Esophagus (tissue), 2 donors: Measurements from ENCODE around the gene SERPINE1. TPM values are rescaled to one million over a fixed set of nuclear protein-coding genes. Genes with fewer than 3 reads are reported as not detected.
"Not testable (repeated sequence)": the region's sequence is repeated elsewhere in the genome, so short reads cannot be mapped to it uniquely, and the experiment has no call there.

Experiments used
- H3K27ac ChIP-seq, 2 donors: one replicate each; pipeline ENCODE4 v1.5.1; 2013; ENCODE audit warnings: low read depth in 2 of 2, mild to moderate bottlenecking in 2 of 2, inconsistent platforms in 1 of 2, low read length in 1 of 2, moderate library complexity in 1 of 2
- H3K27me3 ChIP-seq, 2 donors: one replicate each; pipeline ENCODE4 v1.6.1; 2013; ENCODE audit warnings: low read length in 2 of 2, control low read depth in 1 of 2, mild to moderate bottlenecking in 1 of 2; ENCODE audit not compliant: insufficient read depth in 2 of 2, control insufficient read depth in 1 of 2
- H3K36me3 ChIP-seq, 2 donors: one replicate each; pipeline ENCODE4 v1.6.1; 2013; ENCODE audit warnings: low read length in 1 of 2; ENCODE audit not compliant: control insufficient read depth in 2 of 2, insufficient read depth in 2 of 2
- H3K4me1 ChIP-seq, 2 donors: one replicate each; pipeline ENCODE4 v1.6.1; 2013; ENCODE audit warnings: low read length in 1 of 2; ENCODE audit not compliant: control insufficient read depth in 2 of 2, insufficient read depth in 2 of 2
- H3K4me3 ChIP-seq, 2 donors: one replicate each; pipeline ENCODE4 v1.5.1; 2013; ENCODE audit warnings: low read length in 2 of 2, mild to moderate bottlenecking in 2 of 2, low read depth in 1 of 2, moderate library complexity in 1 of 2
- H3K9me3 ChIP-seq, 2 donors: one replicate each; pipeline ENCODE4 v1.6.1; 2013; ENCODE audit warnings: mild to moderate bottlenecking in 2 of 2, low read depth in 1 of 2, low read length in 1 of 2, moderate library complexity in 1 of 2; ENCODE audit not compliant: control insufficient read depth in 2 of 2, insufficient read depth in 1 of 2
- WGBS, 2 donors: extraction: QIAGEN DNeasy Blood & Tissue Kit; methylation state at CpG; one replicate each; pipeline ENCODE4 v1.1.7; 2013; 5-methylcytosine and 5-hydroxymethylcytosine counted together
- polyA plus RNA-seq, 2 donors: library from polyadenylated mRNA; stranded (reverse); fragments of 200-250 nt; gene quantifications; one replicate each; pipeline ENCODE4 v1.2.3, GENCODE V29; 2013
- donor health status: healthy with polysubstance abuse.
- donor health status: Bipolar disorder and iron deficiency.

SERPINE1 gene
- polyA plus RNA-seq, 2 donors: 0.88 to 1.3 TPM

- 87 to 88% methylated on average over 18 of the region's 18 CpGs for WGBS, 2 donors
- H3K4me1 ChIP-seq: peaks cover 3 to 4% of the 10 kb centered on the region in 2 donors
- H3K9me3 ChIP-seq: no peaks in the 10 kb centered on the region
- peak overlapping the region in 1 of 2 donors; percentile 70 for H3K27ac ChIP-seq
- no peaks in the 10 kb centered on the region for H3K27me3 ChIP-seq
- no peak overlapping the region for H3K4me3 ChIP-seq
- H3K36me3 ChIP-seq: peaks cover 0 to 3% of the 10 kb centered on the region in 2 donors
Observed at GRCh38 chr7:101100858-101101847, 25.8 kb upstream of the SERPINE1 start.

GRCh38 chr7:101102026-101102425 lies 24.9 kb upstream of the SERPINE1 start:
- WGBS, 2 donors: 90 to 91% methylated on average over 6 of the region's 6 CpGs
- no peak overlapping the region for H3K27ac ChIP-seq
- H3K36me3 ChIP-seq: no peaks in the 10 kb centered on the region
- no peaks in the 10 kb centered on the region for H3K27me3 ChIP-seq
- H3K4me1 ChIP-seq: peaks cover 3 to 4% of the 10 kb centered on the region in 2 donors
- no peak overlapping the region for H3K4me3 ChIP-seq
- no peaks in the 10 kb centered on the region for H3K9me3 ChIP-seq

GRCh38 chr7:101103701-101104100 lies 23.2 kb upstream of the SERPINE1 start:
- H3K27ac ChIP-seq, H3K36me3 ChIP-seq, H3K9me3 ChIP-seq, H3K4me3 ChIP-seq, H3K27me3 ChIP-seq: not testable (repeated sequence)
- H3K4me1 ChIP-seq: peaks cover 5 to 13% of the 10 kb centered on the region in 2 donors
- 76 to 77% methylated on average over 10 of the region's 10 CpGs for WGBS, 2 donors

GRCh38 chr7:101104193-101104713 lies 22.7 kb upstream of the SERPINE1 start:
- Histone ChIP-seq H3K4me1 (peaks cover 5 to 19% of the 10 kb centered on the region in 2 donors), H3K9me3 (no peaks in the 10 kb centered on the region), H3K27me3 (no peaks in the 10 kb centered on the region), H3K27ac (no peak overlapping the region), H3K36me3 (no peaks in the 10 kb centered on the region), H3K4me3 (no peak overlapping the region)
- WGBS, 2 donors: 59 to 61% methylated on average over 15 of the region's 15 CpGs

GRCh38 chr7:101104799-101105198 lies 22.1 kb upstream of the SERPINE1 start:
- Histone ChIP-seq H3K27ac (no peak overlapping the region), H3K36me3 (no peaks in the 10 kb centered on the region), H3K27me3 (no peaks in the 10 kb centered on the region), H3K4me1 (peaks cover 5 to 20% of the 10 kb centered on the region in 2 donors), H3K4me3 (no peak overlapping the region), H3K9me3 (no peaks in the 10 kb centered on the region)
- WGBS, 2 donors: 46 to 47% methylated on average over 3 of the region's 3 CpGs

- 65 to 68% methylated on average over 5 of the region's 5 CpGs for WGBS, 2 donors
- peaks cover 5 to 19% of the 10 kb centered on the region in 2 donors for H3K4me1 ChIP-seq
- H3K9me3 ChIP-seq, H3K27me3 ChIP-seq, H3K27ac ChIP-seq, H3K4me3 ChIP-seq, H3K36me3 ChIP-seq: not testable (repeated sequence)
Observed at GRCh38 chr7:101105248-101105647, 21.7 kb upstream of the SERPINE1 start.

GRCh38 chr7:101106386-101106785 lies 20.5 kb upstream of the SERPINE1 start:
- H3K36me3 ChIP-seq: no peaks in the 10 kb centered on the region
- H3K4me3 ChIP-seq: no peak overlapping the region
- H3K27ac ChIP-seq: no peak overlapping the region
- H3K4me1 ChIP-seq: peaks cover 2 to 16% of the 10 kb centered on the region in 2 donors
- H3K9me3 ChIP-seq: no peaks in the 10 kb centered on the region
- H3K27me3 ChIP-seq: no peaks in the 10 kb centered on the region
- 87 to 92% methylated on average over 7 of the region's 7 CpGs for WGBS, 2 donors

GRCh38 chr7:101108330-101108857 lies 18.5 kb upstream of the SERPINE1 start:
- peak overlapping the region in 1 of 2 donors; percentile 24 for H3K27ac ChIP-seq
- H3K4me1 ChIP-seq: peaks cover 2 to 16% of the 10 kb centered on the region in 2 donors
- 31 to 35% methylated on average over 16 of the region's 16 CpGs for WGBS, 2 donors

GRCh38 chr7:101108961-101109360 lies 17.9 kb upstream of the SERPINE1 start:
- no peaks in the 10 kb centered on the region for H3K27me3 ChIP-seq
- peaks cover 2 to 16% of the 10 kb centered on the region in 2 donors for H3K4me1 ChIP-seq
- WGBS, 2 donors: 39 to 53% methylated on average over 7 of the region's 7 CpGs
- peak overlapping the region in 1 of 2 donors; percentile 70 for H3K27ac ChIP-seq
- no peaks in the 10 kb centered on the region for H3K9me3 ChIP-seq
- H3K4me3 ChIP-seq: no peak overlapping the region
- H3K36me3 ChIP-seq: no peaks in the 10 kb centered on the region

More at GRCh38 chr7:101108330-101108857, 18.5 kb upstream of the SERPINE1 start:
- Histone ChIP-seq H3K27me3 (no peaks in the 10 kb centered on the region), H3K4me3 (no peak overlapping the region), H3K9me3 (no peaks in the 10 kb centered on the region), H3K36me3 (no peaks in the 10 kb centered on the region)
